ENCODE measurements around the gene MYL10.

The MYL10 gene

DNA sequence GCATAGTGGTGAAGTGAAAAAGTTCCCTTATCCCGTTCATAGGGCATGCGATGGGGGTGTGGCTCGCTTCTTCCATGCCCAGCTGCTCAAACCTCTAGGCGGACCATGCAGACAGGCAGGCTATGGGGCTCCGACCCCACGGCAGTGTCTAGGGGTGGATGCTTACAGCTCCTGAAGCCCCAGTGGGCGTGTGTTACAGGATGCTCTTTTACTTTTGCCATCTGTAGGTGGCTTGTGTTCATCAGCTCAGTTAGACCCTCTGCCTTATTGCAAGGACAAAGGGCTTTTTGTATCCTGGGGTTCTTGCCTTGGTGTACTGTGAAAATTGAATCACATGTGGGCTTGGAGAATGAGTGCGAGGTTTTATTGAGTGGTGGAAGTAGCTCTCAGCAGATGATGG, at the start of gene MYL10:
TSS of gene MYL10 (minus strand) at position 126 of the 400 bp plus-strand sequence. CDS start 178 bp downstream, outside the sequence.
- DNase-seq (ENCODE audit: low read depth in 2 of 2, low spot score in 1 of 2), result no peak

GRCh38 chr7:101678658-101679057, 49.6 kb upstream of the MYL10 start:
- no peak for DNase-seq (ENCODE audit: low read depth in 2 of 2, low spot score in 1 of 2)

- no peak for DNase-seq (ENCODE audit: low read depth in 2 of 2, low spot score in 1 of 2)
Observed at GRCh38 chr7:101677797-101678479, 48.8 kb upstream of the MYL10 start.

DNA sequence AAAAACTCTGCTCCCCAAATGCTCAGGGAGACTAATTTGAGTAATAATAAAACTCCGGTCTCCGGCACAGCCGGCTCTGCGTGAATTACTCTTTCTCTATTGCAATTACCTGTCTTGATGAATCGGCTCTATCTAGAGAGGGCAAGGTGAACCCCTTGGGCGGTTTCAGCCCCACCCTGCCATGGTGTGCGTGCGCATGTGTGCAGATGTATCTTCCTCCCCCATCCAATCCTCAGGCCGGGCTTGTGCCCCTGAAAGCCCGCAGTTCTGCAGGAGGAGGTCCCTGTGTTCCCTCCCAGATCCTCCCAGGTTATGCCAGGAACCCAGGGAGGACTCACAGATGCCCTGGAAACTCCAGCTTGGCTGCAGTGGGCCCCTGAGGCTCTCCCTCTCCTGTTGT, 48.3 kb upstream of the MYL10 start:
- no peak for DNase-seq (ENCODE audit: low read depth in 2 of 2, low spot score in 1 of 2)

DNA sequence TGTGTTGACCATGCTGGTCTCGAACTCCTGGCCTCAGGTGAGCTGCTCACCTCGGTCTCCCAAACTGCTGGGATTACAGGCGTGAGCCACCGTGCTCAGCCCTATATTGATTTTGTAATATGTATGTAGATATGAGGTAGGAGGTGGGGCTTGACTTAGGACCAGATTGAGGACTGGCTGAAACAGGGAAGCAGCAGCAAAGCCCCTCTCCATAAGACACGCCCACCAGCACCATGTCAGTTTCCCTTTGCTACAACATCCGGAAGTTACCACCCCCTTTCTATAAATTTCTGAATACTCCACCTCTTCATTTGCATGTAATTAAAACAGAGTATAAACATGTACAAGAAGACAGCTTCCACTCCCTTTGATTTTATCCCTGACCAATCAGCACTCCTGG, 47.9 kb upstream of the MYL10 start:
- no peak for DNase-seq (ENCODE audit: low read depth in 2 of 2, low spot score in 1 of 2)

GRCh38 chr7:101676062-101676598, 47.0 kb upstream of the MYL10 start:
- DNase-seq (ENCODE audit: low read depth in 2 of 2, low spot score in 1 of 2), result no peak

- no peak for DNase-seq (ENCODE audit: low read depth in 2 of 2, low spot score in 1 of 2)
Observed at GRCh38 chr7:101674439-101674838, 45.3 kb upstream of the MYL10 start.

DNA sequence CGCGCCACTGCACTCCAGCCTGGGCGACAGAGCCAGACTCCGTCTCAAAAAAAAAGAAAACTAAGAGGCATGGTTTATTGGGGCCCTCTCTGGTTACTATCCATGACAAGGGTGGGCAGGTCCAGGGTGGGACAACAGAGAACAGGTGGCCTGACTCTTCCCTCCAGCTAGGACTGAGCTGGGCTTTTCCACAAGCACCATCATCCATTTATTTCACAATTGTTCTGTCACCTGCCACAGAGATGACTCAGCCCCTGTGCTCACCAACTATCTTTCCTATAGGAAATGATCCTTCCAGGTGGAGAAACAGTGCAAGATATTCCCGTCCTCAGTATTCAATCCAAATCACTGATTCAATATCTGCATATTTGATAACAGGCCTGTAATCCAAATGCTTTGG, 44.9 kb upstream of the MYL10 start:
- no peak for DNase-seq (ENCODE audit: low read depth in 2 of 2, low spot score in 1 of 2)

GRCh38 chr7:101673315-101673714, 44.2 kb upstream of the MYL10 start:
- no peak for DNase-seq (ENCODE audit: low read depth in 2 of 2, low spot score in 1 of 2)

- no peak for DNase-seq (ENCODE audit: low read depth in 2 of 2, low spot score in 1 of 2)
Observed at GRCh38 chr7:101671371-101672356, 42.6 kb upstream of the MYL10 start.

DNA sequence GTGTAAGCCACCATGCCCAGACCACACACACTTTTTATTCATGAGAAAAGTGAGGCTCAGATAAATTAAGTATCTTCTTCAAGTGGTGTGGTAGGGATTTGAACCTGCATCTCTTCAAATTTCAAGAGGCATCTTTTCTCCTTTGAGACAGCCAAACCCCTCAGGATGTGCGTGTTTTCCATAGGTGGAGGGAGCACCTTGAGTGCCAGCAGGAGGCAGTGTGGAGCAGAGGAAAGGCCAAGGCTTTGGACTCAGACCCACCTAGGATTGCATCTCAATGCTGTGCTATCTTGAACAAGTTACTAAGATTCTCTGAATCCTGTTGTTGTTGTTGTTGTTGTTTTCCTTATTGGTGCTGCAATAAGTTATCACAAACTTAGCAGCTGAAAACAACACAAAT, 40.2 kb upstream of the MYL10 start:
- DNase-seq (ENCODE audit: low read depth in 2 of 2, low spot score in 1 of 2), result no peak

DNA sequence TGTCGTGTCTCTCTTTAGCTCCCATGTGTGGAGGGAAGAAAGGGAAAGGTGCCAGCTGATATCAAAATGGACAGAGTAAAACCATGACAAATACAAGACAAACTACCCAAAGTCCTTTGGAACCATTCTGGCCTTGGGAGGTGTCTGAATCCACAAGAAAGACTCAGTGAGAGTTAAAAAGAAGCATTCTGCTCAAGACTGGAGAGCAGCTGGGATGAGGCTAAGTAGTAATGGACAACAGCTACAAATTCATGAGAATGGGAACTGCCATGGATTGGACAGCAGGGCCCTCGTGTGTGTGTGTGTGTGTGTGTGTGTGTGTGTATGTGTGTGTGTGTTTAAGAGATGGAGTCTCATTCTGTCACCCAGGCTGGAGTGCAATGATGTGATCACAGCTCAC, 39.6 kb upstream of the MYL10 start:
- no peak for DNase-seq (ENCODE audit: low read depth in 2 of 2, low spot score in 1 of 2)

DNA sequence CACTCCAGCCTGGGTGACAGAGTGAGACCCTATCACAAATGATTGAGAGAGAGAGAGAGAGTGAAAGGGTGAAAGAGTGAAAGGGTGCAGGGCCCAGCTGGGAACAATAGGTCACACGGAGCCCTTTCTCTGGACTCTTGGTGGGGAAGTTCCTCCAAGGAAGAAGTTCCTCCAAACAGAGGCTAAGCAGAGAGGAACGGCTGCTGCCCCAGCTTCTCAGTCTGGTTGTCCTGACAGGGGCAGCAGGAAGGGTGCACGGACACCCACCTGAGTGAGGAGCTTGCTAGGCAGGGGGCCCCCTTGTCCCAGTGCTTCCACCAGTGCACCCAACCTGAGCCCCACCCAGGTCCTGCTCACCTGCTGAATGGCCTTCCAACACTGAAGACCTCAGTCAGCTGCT, 38.8 kb upstream of the MYL10 start:
- no peak for DNase-seq (ENCODE audit: low read depth in 2 of 2, low spot score in 1 of 2)

- DNase-seq (ENCODE audit: low read depth in 2 of 2, low spot score in 1 of 2), result no peak
Observed at GRCh38 chr7:101667399-101667798, 38.3 kb upstream of the MYL10 start.

DNA sequence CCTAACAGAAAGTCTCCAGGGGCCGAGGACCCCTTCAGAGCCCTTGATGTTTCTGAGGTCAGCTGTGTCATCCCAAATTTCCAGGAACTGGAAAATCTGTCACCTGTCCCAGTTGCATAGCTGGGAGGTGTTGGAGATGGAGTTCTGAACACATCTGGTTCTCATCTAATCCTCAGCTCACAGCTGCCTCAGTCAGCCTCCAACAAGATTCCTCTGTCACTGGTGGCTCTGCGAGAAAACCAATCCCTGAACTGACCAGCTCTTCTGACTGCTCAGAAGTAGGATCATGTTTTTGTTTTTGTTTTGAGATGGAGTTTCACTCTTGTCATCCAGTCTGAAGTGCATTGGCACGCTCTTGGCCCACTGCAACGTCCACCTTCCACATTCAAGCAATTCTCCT, 37.6 kb upstream of the MYL10 start:
- DNase-seq (ENCODE audit: low read depth in 2 of 2, low spot score in 1 of 2), result no peak

DNA sequence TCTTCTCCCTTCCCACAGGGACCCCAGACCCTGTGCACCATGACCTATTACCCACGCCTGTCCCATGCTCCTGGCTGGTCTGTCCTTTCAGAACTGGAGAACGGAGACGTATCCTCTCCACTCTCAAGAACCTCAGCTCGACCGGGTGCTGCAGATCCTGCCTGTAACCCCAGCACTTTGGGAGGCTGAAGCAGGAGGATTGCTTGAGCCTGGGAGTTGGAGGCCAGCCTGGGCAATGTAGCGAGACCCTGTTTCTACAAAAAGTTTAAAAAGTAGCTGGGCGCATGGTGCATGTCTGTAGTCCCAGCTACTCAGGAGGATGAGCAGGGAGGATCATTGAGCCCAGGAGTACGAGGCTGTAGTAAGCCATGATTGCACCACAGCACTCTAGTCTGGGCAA, 37.2 kb upstream of the MYL10 start:
- no peak for DNase-seq (ENCODE audit: low read depth in 2 of 2, low spot score in 1 of 2)

DNA sequence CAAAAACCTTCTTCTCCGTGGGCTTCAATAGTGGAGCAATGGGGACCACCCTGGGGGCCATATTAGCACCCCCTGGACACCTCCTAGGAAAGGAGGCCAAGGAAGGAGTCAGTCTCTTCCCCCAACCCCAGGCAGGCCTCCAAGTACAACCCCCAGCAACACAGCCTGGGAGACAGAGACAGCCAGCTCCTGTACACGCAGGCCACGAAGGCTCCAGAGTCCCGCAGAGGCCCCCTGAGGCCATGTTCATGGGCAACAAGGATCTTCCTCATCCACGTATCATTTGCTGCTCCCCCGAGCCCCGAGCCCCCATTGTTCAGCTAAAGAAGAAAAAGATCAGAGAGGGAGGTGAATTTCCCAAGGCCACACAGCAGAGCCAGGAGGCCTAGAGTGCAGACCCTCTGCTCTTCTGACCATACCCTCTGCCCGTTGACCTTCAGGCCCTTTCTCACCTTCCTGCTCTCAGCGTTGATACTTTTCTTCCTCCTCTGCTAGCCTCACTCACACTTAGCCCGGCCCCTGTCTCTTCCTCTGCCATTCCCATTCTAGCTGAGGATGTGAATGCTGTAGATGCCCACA, 35.9 kb upstream of the MYL10 start:
- DNase-seq (ENCODE audit: low read depth in 2 of 2, low spot score in 1 of 2), result no peak

GRCh38 chr7:101664436-101664835, 35.3 kb upstream of the MYL10 start:
- DNase-seq (ENCODE audit: low read depth in 2 of 2, low spot score in 1 of 2), result no peak

DNA sequence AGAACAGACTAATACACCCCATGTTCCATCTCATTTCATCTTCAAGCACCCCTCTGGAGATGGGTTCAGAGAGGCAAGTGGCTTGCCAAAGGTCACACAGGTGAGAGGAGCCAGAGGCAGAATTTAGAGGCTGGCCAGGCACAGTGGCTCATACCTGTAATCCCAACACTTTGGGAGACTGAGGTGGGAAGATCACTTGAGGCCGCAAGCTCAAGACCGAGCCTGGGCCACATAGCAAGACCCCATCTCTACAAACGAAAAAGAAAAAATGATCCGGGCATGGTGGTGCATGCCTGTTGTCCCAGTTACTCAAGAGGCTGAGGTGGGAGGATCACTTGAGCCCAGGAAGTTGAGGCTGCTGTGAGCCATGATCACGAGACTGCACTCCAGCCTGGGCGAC, 34.7 kb upstream of the MYL10 start:
- no peak for DNase-seq (ENCODE audit: low read depth in 2 of 2, low spot score in 1 of 2)

DNA sequence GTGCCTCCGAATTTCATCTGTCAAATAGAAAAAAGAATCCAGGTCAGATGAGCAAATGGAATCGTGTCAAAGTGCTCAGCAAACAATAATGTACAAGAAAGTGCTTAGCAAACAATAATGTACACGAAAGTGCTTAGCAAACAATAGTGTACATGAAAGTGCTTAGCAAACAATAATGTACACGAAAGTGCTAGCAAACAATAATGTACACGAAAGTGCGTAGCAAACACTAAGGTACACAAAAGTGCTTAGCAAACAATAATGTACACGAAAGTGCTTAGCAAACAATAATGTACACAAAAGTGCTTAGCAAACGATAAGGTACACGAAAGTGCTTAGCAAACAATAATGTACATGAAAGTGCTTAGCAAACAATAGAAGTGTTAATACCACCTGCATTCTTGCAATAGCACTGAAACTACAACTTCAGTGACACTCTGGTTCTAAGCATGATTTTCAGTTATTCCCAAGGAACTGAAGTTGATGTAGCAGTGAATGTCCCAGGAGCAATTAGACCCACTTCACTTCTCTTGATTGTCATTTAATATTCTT, 33.4 kb upstream of the MYL10 start:
- no peak for DNase-seq (ENCODE audit: low read depth in 2 of 2, low spot score in 1 of 2)

DNA sequence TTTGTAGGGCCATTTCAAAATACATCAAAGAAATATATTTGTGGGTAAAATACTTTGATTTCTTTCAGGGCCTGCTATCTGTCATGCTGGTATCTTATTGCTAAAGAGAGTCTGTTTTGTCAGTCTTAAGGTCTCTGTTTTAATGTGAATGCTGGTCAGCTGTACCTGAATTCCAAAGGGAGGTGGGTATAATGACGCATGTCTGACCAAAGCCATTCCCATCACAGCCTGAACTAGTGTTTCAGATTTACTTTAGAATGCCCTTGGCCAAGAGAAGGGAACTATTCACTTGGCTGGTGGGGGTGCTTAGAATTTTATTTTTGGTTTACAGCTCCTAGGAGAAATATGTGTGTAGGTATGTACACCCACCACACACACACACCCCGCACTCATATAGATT, 30.6 kb upstream of the MYL10 start:
- DNase-seq (ENCODE audit: low read depth in 2 of 2, low spot score in 1 of 2), result no peak
